HPDE6-E6E7 (cell line): ENCODE results near the gene DPF3.
A peak's percentile ranks its signal among the peaks of the same experiment; 100 is the strongest.

Experiments
- DNase-seq: peaks from one replicate; pipeline ENCODE4 v3.0.0; 2011; ENCODE audit warnings: missing footprints; ENCODE audit errors: extremely low spot score

The DPF3 gene

GRCh38 chr14:72904840-72905561, 11.1 kb upstream of the DPF3 start:
- peak; percentile 51 for DNase-seq

GRCh38 chr14:72904218-72904617, 10.3 kb upstream of the DPF3 start:
- DNase-seq = no peak

GRCh38 chr14:72903716-72904115, 9.8 kb upstream of the DPF3 start:
- DNase-seq = no peak

GRCh38 chr14:72902801-72903530, 9.1 kb upstream of the DPF3 start:
- no peak for DNase-seq

- no peak for DNase-seq
These were observed 7.5 kb upstream of the DPF3 start for GRCh38 chr14:72901361-72901760.

- DNase-seq = no peak
These were observed 4.5 kb upstream of the DPF3 start for GRCh38 chr14:72898448-72898847.

- peak; percentile 8 for DNase-seq
These were observed 900 bp upstream of the DPF3 start for GRCh38 chr14:72894623-72895378.

GRCh38 chr14:72894323-72894622, 372 bp upstream of the DPF3 start:
- no peak for DNase-seq

- DNase-seq = peak; percentile 23
These were observed 844 bp downstream of the DPF3 start for GRCh38 chr14:72892879-72893635.

- DNase-seq = peak; percentile 28
These were observed 1.6 kb downstream of the DPF3 start for GRCh38 chr14:72892103-72892878.

- DNase-seq = no peak
These were observed 2.2 kb downstream of the DPF3 start for GRCh38 chr14:72891666-72892102.

- no peak for DNase-seq
These were observed 4.5 kb downstream of the DPF3 start for GRCh38 chr14:72889366-72889765.

GRCh38 chr14:72888636-72889201, 5.2 kb downstream of the DPF3 start:
- DNase-seq = no peak

- no peak for DNase-seq
These were observed 5.7 kb downstream of the DPF3 start for GRCh38 chr14:72888192-72888591.

GRCh38 chr14:72887514-72887913, 6.4 kb downstream of the DPF3 start:
- no peak for DNase-seq

GRCh38 chr14:72884386-72884785, 9.5 kb downstream of the DPF3 start:
- no peak for DNase-seq

- peak; percentile 43 for DNase-seq
These were observed 9.9 kb downstream of the DPF3 start for GRCh38 chr14:72883961-72884360.

GRCh38 chr14:72883109-72883508, 10.8 kb downstream of the DPF3 start:
- no peak for DNase-seq

GRCh38 chr14:72882463-72882862, 11.4 kb downstream of the DPF3 start:
- no peak for DNase-seq

- no peak for DNase-seq
These were observed 11.9 kb downstream of the DPF3 start for GRCh38 chr14:72882047-72882446.

- DNase-seq = no peak
These were observed 12.4 kb downstream of the DPF3 start for GRCh38 chr14:72881543-72881942.
